ENCODE measurements around the gene NUDT8. TPM values are rescaled to one million over a fixed set of nuclear protein-coding genes. Genes with fewer than 3 reads are reported as not detected.

NUDT8 gene
- total RNA-seq (2012; rRNA removed), result 2.5 and 8.7 TPM in 2 replicates

DNA sequence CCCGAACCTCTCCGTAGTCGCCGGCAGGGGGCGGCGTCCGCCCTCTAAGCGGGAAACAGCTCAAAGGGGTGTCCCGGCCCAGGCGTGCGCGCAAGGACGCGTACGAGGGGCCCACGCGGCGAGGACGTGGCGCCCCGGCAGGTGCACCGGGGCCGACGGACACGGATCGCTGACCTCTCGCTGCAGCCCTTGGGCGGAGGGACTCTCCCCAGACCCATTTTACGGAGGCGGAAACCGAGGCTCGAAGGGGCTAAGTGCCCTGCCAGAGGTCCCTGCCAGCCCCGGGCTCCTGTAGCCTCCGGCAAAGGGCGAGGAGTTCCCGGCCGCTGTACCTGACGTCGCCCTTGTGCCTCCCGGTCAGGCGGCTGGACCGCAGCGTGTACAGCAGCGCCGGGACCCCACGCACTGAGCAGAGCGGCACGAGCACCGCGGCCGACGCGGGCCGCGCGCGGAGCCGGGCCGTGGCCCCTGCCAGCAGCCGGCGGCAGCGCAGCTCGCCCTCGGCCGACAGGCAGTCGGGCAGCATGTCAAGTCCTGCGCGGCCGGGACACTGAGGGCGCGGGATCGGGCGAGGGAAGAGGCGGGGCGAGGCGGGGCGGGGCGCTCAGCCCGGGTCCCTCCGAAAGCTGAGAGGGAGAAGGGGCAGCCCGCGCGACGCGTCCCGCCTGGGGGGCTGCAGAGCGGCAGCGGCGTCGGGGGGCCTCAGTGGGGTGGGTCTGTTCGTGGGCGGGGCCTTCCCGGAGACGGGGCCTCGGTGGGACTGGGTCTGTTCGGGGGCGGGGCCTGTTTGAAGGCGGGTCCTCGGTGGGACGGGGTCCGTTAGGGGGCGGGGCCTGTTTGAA lies at the start of gene NUDT8:
Gene NUDT8 (minus strand): TSS at position 552 of the 842 bp plus-strand sequence. CDS start 26 bp downstream, at position 526.
- Histone ChIP-seq H3K4me3 (ENCODE audit: low read length) (peak within 1 kb of the TSS; percentile 89), H3K4me2 (ENCODE audit: low read length) (peak within 1 kb of the TSS; percentile 99), H3K9me3 (replicated peaks; ENCODE audit: low read length) (no peaks in the 10 kb centered on the region), H3K4me1 (ENCODE audit: control insufficient read depth, insufficient read depth, low read length) (peaks cover 12% of the 10 kb centered on the region), H3K36me3 (ENCODE audit: insufficient read depth, low read length) (no peaks in the 10 kb centered on the region), H3K27me3 (ENCODE audit: control insufficient read depth, insufficient read depth, low read length) (peaks cover 6% of the 10 kb centered on the region), H3K9ac (ENCODE audit: low read depth, low read length) (peak within 1 kb of the TSS; percentile 84)

DNA sequence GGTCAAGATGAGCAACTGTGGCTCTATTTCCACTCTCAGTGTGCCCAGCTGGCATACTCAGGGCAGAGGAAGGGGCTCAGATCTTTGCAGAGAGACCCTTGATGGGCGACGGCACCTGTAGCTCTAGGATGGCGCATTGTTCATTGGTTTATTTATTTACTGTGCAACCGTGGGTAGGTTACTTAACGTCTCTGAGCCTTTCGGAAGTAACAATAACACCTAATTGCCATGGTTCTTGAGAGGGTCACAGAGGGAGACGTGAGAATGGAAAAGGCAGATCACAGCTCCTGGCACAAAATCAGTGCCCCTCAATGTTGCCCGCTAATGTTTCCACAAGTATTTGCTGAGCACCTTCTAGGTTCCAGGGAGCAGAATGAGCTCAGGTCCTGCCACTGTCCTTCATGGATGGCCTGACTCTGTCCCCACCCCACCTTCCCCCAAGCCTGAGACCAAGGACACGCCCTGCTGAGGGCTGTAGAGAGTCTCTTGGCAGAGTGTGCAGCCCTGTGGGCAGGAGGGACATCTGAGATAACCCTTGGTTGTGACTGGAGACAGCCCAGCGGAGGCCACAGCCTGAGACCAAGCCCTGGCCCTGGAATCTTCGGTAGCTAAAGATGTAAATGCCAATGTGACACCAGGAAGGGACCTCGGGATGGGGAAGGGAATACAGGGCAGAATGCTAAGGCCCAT lies 45.5 kb upstream of the NUDT8 start:
- H3K4me1 ChIP-seq (ENCODE audit: control insufficient read depth, insufficient read depth, low read length), result no peaks in the 10 kb centered on the region

DNA sequence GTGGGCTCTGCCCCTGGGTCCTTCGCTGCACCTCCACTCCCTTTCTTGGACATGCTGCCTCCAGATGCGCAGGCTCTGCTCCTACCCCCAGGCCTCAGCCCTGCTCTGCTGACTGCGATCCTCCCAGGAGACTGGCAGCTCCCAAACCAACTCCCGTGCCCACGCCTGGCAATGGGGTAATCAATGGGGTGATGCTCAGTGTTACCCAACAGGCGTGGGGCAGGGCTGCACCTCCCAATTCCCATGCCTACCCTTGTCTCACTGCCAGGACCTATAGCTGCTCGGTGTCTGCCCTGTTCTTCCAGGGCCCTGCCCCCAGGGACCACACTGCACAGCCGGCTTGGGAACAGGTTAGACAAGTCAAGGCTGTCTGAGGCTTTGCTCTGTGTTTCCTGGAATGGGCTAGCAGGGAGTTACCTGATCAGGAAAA lies 44.7 kb upstream of the NUDT8 start, which contains the start of gene ALDH3B2:
Gene ALDH3B2 (minus strand): TSS at position 182 of the 430 bp plus-strand sequence. CDS start 7,688 bp downstream, outside the sequence.
- H3K4me2 ChIP-seq (ENCODE audit: low read length), result no peak within 1 kb of the TSS
- no peak within 1 kb of the TSS for H3K9ac ChIP-seq (ENCODE audit: low read depth, low read length)
- no peaks in the 10 kb centered on the region for H3K9me3 ChIP-seq (replicated peaks; ENCODE audit: low read length)
- H3K27me3 ChIP-seq (ENCODE audit: control insufficient read depth, insufficient read depth, low read length), result peaks cover 43% of the 10 kb centered on the region
- no peaks in the 10 kb centered on the region for H3K4me1 ChIP-seq (ENCODE audit: control insufficient read depth, insufficient read depth, low read length)
- H3K36me3 ChIP-seq (ENCODE audit: insufficient read depth, low read length), result no peaks in the 10 kb centered on the region
- H3K4me3 ChIP-seq (ENCODE audit: low read length), result no peak within 1 kb of the TSS

More for the DNA sequence above, 45.5 kb upstream of the NUDT8 start:
- H3K27me3 ChIP-seq (ENCODE audit: control insufficient read depth, insufficient read depth, low read length), result peaks cover 43% of the 10 kb centered on the region
- no peaks in the 10 kb centered on the region for H3K9me3 ChIP-seq (replicated peaks; ENCODE audit: low read length)
- no peak overlapping the region for H3K4me2 ChIP-seq (ENCODE audit: low read length)
- no peaks in the 10 kb centered on the region for H3K36me3 ChIP-seq (ENCODE audit: insufficient read depth, low read length)
- no peak overlapping the region for H3K4me3 ChIP-seq (ENCODE audit: low read length)
- no peak overlapping the region for H3K9ac ChIP-seq (ENCODE audit: low read depth, low read length)

DNA sequence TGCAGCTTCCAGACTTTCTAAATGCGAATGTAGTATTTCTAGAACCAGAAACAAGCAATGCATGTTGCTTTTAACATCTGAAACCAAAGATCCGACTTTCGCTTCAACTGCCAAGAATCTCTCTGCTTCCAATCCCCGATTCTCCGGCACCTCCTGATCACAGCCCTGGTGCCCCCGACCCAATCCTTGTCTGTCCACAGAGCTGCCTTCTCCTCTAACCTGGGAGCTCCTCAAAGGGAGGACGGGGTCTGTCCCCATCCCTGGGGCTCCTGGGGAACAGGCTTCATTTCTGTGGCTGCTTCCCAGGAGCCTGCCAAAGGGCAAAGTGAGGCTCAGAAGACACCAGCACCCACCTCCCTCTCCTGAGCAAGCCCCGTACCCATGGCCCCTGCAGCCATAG lies 44.2 kb upstream of the NUDT8 start:
- H3K9ac ChIP-seq (ENCODE audit: low read depth, low read length), result no peak overlapping the region
- peaks cover 43% of the 10 kb centered on the region for H3K27me3 ChIP-seq (ENCODE audit: control insufficient read depth, insufficient read depth, low read length)
- no peaks in the 10 kb centered on the region for H3K9me3 ChIP-seq (replicated peaks; ENCODE audit: low read length)
- H3K4me1 ChIP-seq (ENCODE audit: control insufficient read depth, insufficient read depth, low read length), result no peaks in the 10 kb centered on the region
- H3K4me2 ChIP-seq (ENCODE audit: low read length), result no peak overlapping the region
- H3K36me3 ChIP-seq (ENCODE audit: insufficient read depth, low read length), result no peaks in the 10 kb centered on the region
- no peak overlapping the region for H3K4me3 ChIP-seq (ENCODE audit: low read length)

DNA sequence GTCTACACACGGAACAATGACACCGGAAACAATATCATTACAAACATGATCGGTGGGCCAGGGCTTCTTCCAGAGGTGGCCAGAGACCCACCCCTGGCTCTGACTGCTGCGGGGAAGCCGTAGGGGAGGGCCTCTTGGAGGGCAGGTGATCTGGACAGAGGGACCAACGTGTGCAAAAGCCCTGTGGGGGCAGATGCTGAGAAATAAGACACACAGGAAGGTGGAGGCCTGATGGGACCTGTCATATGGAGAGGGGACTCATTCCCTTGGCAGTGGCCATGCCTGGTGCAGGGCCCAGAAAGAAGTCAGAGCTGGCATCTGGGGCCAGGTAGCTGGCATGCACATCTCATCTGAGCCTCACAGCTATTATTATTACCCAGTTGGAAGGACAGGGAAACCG lies 43.6 kb upstream of the NUDT8 start:
- Histone ChIP-seq H3K9me3 (replicated peaks; ENCODE audit: low read length) (no peaks in the 10 kb centered on the region), H3K4me3 (ENCODE audit: low read length) (no peak overlapping the region), H3K9ac (ENCODE audit: low read depth, low read length) (no peak overlapping the region), H3K4me1 (ENCODE audit: control insufficient read depth, insufficient read depth, low read length) (no peaks in the 10 kb centered on the region), H3K36me3 (ENCODE audit: insufficient read depth, low read length) (no peaks in the 10 kb centered on the region), H3K27me3 (ENCODE audit: control insufficient read depth, insufficient read depth, low read length) (peaks cover 43% of the 10 kb centered on the region), H3K4me2 (ENCODE audit: low read length) (no peak overlapping the region)

GRCh38 chr11:67671211-67671520 lies 41.4 kb upstream of the NUDT8 start:
- Histone ChIP-seq H3K27me3 (ENCODE audit: control insufficient read depth, insufficient read depth, low read length) (peaks cover 32% of the 10 kb centered on the region), H3K9me3 (replicated peaks; ENCODE audit: low read length) (no peaks in the 10 kb centered on the region)

DNA sequence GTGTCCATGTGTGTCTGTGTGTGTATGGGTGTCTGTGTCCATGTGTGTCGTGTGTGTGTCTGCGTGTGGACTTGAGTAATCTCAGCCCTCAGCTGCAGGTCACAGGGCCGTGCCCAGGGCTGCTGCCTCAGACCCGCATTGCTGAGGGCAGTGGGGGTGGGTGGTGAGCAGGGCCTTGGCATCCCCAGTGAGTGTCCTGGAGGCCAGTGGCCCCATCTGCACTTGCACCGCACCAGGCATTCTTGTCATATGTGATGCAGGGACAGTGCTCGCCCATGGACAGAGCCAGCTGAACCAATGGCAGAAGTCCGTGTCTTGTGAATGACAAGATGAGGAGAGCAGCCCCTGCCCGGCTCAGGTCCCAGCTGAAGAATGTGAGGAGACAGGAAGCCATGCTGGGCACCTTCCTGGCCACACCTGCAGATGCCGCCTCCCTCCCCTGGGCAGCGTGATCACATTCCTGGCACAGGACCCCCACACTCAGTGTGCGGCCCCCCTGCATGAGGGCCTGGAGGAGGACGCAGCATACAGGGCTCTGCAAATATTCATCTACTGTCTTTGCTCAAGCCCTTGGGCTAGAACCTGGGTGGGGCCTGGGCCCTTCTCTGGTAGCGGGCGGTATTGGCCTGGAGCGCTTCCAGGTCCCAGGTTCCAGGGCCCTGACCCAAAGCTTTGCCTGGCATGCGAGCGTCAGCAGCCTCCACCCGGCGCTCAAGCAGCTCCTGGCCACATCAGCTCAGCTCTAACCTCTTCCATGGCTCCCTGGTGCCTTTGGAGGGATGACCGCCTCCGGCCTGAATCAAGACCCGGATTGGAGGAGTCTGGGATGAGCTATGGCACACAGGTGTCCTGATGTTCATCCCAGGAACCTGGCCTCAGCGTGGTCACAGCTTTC lies 40.8 kb upstream of the NUDT8 start:
- no peaks in the 10 kb centered on the region for H3K4me1 ChIP-seq (ENCODE audit: control insufficient read depth, insufficient read depth, low read length)
- H3K4me3 ChIP-seq (ENCODE audit: low read length), result no peak overlapping the region
- no peaks in the 10 kb centered on the region for H3K9me3 ChIP-seq (replicated peaks; ENCODE audit: low read length)
- H3K36me3 ChIP-seq (ENCODE audit: insufficient read depth, low read length), result no peaks in the 10 kb centered on the region
- peaks cover 29% of the 10 kb centered on the region for H3K27me3 ChIP-seq (ENCODE audit: control insufficient read depth, insufficient read depth, low read length)
- H3K4me2 ChIP-seq (ENCODE audit: low read length), result no peak overlapping the region
- no peak overlapping the region for H3K9ac ChIP-seq (ENCODE audit: low read depth, low read length)

More at GRCh38 chr11:67671211-67671520, 41.4 kb upstream of the NUDT8 start:
- H3K4me1 ChIP-seq (ENCODE audit: control insufficient read depth, insufficient read depth, low read length), result no peaks in the 10 kb centered on the region
- H3K4me3 ChIP-seq (ENCODE audit: low read length), result no peak overlapping the region
- no peaks in the 10 kb centered on the region for H3K36me3 ChIP-seq (ENCODE audit: insufficient read depth, low read length)
- no peak overlapping the region for H3K4me2 ChIP-seq (ENCODE audit: low read length)
- H3K9ac ChIP-seq (ENCODE audit: low read depth, low read length), result no peak overlapping the region

GRCh38 chr11:67668192-67668551 lies 38.4 kb upstream of the NUDT8 start:
- Histone ChIP-seq H3K4me2 (ENCODE audit: low read length) (no peak overlapping the region), H3K4me3 (ENCODE audit: low read length) (no peak overlapping the region), H3K9ac (ENCODE audit: low read depth, low read length) (no peak overlapping the region), H3K4me1 (ENCODE audit: control insufficient read depth, insufficient read depth, low read length) (no peaks in the 10 kb centered on the region), H3K27me3 (ENCODE audit: control insufficient read depth, insufficient read depth, low read length) (peaks cover 5% of the 10 kb centered on the region), H3K36me3 (ENCODE audit: insufficient read depth, low read length) (no peaks in the 10 kb centered on the region), H3K9me3 (replicated peaks; ENCODE audit: low read length) (no peaks in the 10 kb centered on the region)

DNA sequence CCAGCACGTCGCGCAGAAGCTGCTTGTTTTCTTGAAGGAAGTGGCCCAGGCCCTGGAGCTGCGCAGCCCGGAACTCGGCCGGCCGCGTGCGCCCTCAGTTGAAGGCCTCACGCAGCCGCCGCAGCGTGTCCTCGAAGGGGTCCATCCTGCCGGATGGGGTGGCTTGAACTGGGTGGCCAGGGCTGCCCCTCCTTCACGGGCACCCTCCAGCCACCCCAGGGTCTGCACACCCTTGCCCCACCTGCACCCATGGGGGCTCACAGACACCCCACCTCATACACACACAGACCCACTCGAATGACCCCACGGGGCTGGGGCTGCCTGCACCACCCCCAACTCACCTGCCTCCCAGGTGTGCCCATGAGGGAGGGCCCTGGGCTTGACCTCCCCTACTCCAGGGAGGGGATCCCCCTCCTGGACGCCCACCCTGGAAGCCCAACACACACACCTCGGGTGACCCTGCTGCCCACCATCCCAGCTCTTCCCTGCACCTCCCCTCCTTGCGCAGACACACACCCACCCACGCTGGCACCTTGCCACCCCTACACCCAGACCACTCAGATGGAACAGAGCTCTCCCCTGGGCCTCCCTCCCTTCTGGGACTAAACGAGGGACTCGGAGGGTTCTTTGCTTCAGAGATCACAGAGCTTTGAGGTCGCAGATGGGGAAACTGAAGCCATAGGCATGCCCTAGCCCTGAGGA lies 37.9 kb upstream of the NUDT8 start:
- Histone ChIP-seq H3K4me2 (ENCODE audit: low read length) (no peak overlapping the region), H3K9me3 (replicated peaks; ENCODE audit: low read length) (no peaks in the 10 kb centered on the region), H3K4me3 (ENCODE audit: low read length) (no peak overlapping the region), H3K4me1 (ENCODE audit: control insufficient read depth, insufficient read depth, low read length) (no peaks in the 10 kb centered on the region), H3K27me3 (ENCODE audit: control insufficient read depth, insufficient read depth, low read length) (peaks cover 5% of the 10 kb centered on the region), H3K36me3 (ENCODE audit: insufficient read depth, low read length) (no peaks in the 10 kb centered on the region), H3K9ac (ENCODE audit: low read depth, low read length) (no peak overlapping the region)

- Histone ChIP-seq H3K9ac (ENCODE audit: low read depth, low read length) (no peak overlapping the region), H3K9me3 (replicated peaks; ENCODE audit: low read length) (no peaks in the 10 kb centered on the region), H3K36me3 (ENCODE audit: insufficient read depth, low read length) (no peaks in the 10 kb centered on the region), H3K4me1 (ENCODE audit: control insufficient read depth, insufficient read depth, low read length) (no peaks in the 10 kb centered on the region), H3K4me2 (ENCODE audit: low read length) (no peak overlapping the region), H3K27me3 (ENCODE audit: control insufficient read depth, insufficient read depth, low read length) (peaks cover 12% of the 10 kb centered on the region), H3K4me3 (ENCODE audit: low read length) (no peak overlapping the region)
These were observed 37.1 kb upstream of the NUDT8 start for GRCh38 chr11:67666676-67667489.
